GM12878 (cell line): ENCODE results near the gene TMEM86B. TPM values are rescaled to one million over a fixed set of nuclear protein-coding genes. Genes with fewer than 3 reads are reported as not detected.

ENCODE experiments used
- ATAC-seq: fragments of 200-7000 bp; cut with Tn5 transposase; 3 replicates; pipeline ENCODE4 v1.9.1; 2020; ENCODE audit warnings: mild to moderate bottlenecking, moderate library complexity
- BruUV-seq: library from RNA; stranded (reverse); fragments of 400-500 nt; replicated peaks from 2 replicates; lab custom pipeline; 2021; lab: Mats Ljungman, UMichigan
- CTCF ChIA-PET: fragments of 300-600 bp; sonication (Branson Sonifier 250); formaldehyde crosslinking; extraction: SDS; loops from one replicate; lab custom pipeline; 2021; ENCODE audit warnings: inconsistent platforms; lab: Yijun Ruan, JAX
- POLR2A ChIA-PET: fragments of 350-600 bp; formaldehyde crosslinking; extraction: SDS; loops from one replicate; lab custom pipeline; 2021; ENCODE audit warnings: inconsistent platforms; lab: Charles Lee
- RAD21 ChIA-PET: fragments of 300-600 bp; sonication (Branson Sonifier 250); formaldehyde crosslinking; loops from one replicate; lab custom pipeline; 2023; ENCODE audit warnings: antibody characterized with exemption; ENCODE audit not compliant: unreplicated experiment; lab: Charles Lee
- SMC1A ChIA-PET: fragments of 300-600 bp; sonication (Branson Sonifier 250); formaldehyde crosslinking; loops from one replicate; lab custom pipeline; 2023; ENCODE audit not compliant: unreplicated experiment, uncharacterized antibody; lab: Charles Lee
- DNase-seq: peaks from one replicate; pipeline ENCODE4 v3.0.0-alpha.2; 2011; ENCODE audit warnings: low read depth, low spot score
- FAIRE-seq: peaks from 3 replicates; lab custom pipeline; 2011; peaks lifted over from hg19 to GRCh38; lab: Jason Lieb, UNC
- H2AFZ ChIP-seq: 2 replicates; pipeline ENCODE4 v1.6.0; 2011; ENCODE audit warnings: low read depth, low read length, control low read depth; ENCODE audit not compliant: control insufficient read depth
- H3K27ac ChIP-seq: 2 replicates; pipeline ENCODE4 v1.5.1; 2011; ENCODE audit warnings: control low read depth; ENCODE audit not compliant: control insufficient read depth, insufficient read depth
- H3K27me3 ChIP-seq, 2 experiments: replicated peaks in 1 of 2; 2 replicates each; pipeline versions ENCODE4 v1.6.0 to v1.6.1; 2011; ENCODE audit warnings: low read length in 1 of 2; ENCODE audit not compliant: control insufficient read depth in 2 of 2, insufficient read depth in 2 of 2
- H3K36me3 ChIP-seq, 2 experiments: 2 replicates each; pipeline ENCODE4 v1.5.1; 2011; ENCODE audit warnings: low read length in 1 of 2; ENCODE audit not compliant: control insufficient read depth in 2 of 2, insufficient read depth in 2 of 2
- H3K4me1 ChIP-seq: 2 replicates; pipeline ENCODE4 v1.6.1; 2011; ENCODE audit warnings: mild to moderate bottlenecking, low read length, moderate library complexity, mixed read lengths; ENCODE audit not compliant: control insufficient read depth, insufficient read depth
- H3K4me2 ChIP-seq: 2 replicates; pipeline ENCODE4 v1.6.0; 2011; ENCODE audit warnings: control low read depth; ENCODE audit not compliant: control insufficient read depth, insufficient read depth
- H3K4me3 ChIP-seq: fragments of 200-600 bp; sonication (generic); 2 replicates; pipeline ENCODE4 v1.5.1; 2016
- H3K79me2 ChIP-seq: 2 replicates; pipeline ENCODE4 v1.6.0; 2011; ENCODE audit warnings: low read length; ENCODE audit not compliant: control insufficient read depth, insufficient read depth
- H3K9ac ChIP-seq: 2 replicates; pipeline ENCODE4 v1.8.0; 2011; ENCODE audit warnings: low read length, control low read depth, mixed read lengths; ENCODE audit not compliant: control insufficient read depth, insufficient read depth
- H3K9me3 ChIP-seq: replicated peaks from 3 replicates; pipeline ENCODE4 v1.5.1; 2011; ENCODE audit warnings: mild to moderate bottlenecking, low read length; ENCODE audit not compliant: control insufficient read depth, insufficient read depth
- H4K20me1 ChIP-seq: 2 replicates; pipeline ENCODE4 v1.6.0; 2011; ENCODE audit not compliant: control insufficient read depth, insufficient read depth
- HCFC1 ChIP-seq: fragments of 150-350 bp; IDR thresholded peaks from 2 replicates; pipeline ENCODE4 v1.6.1; 2014; ENCODE audit warnings: low read length
- NFYB ChIP-seq: IDR thresholded peaks from 2 replicates; pipeline ENCODE4 v1.6.1; 2011; ENCODE audit warnings: low read depth, mild to moderate bottlenecking, low read length, improper control_type of control experiment, moderate library complexity; ENCODE audit not compliant: insufficient read depth
- SIX5 ChIP-seq: IDR thresholded peaks from 2 replicates; pipeline ENCODE4 v1.6.1; 2011; ENCODE audit warnings: mild to moderate bottlenecking, low read depth, low read length, moderate library complexity; ENCODE audit not compliant: severe bottlenecking
- SMC3 ChIP-seq: IDR thresholded peaks from 2 replicates; pipeline ENCODE4 v1.6.1; 2011; ENCODE audit warnings: low read length, improper control_type of control experiment, borderline replicate concordance
- SP1 ChIP-seq: IDR thresholded peaks from one replicate; pipeline ENCODE4 v1.6.1; 2011; ENCODE audit warnings: low read depth, low read length
- ZNF207 ChIP-seq: fragments of 450-650 bp; IDR thresholded peaks from 2 replicates; pipeline ENCODE4 v1.6.1; 2014; ENCODE audit warnings: antibody characterized with exemption, mild to moderate bottlenecking, borderline replicate concordance
- WGBS: methylation state at CpG from one replicate; pipeline ENCODE4 v1.1.6; 2016; ENCODE audit warnings: low lambda C conversion rate; ENCODE audit not compliant: insufficient replicate concordance, insufficient coverage; ENCODE audit errors: missing lambda C conversion rate; 5-methylcytosine and 5-hydroxymethylcytosine counted together
- in situ Hi-C: fragments of 300-500 bp; cut with MboI; formaldehyde crosslinking; loops from 9 replicates; pipeline ENCODE4 v1.14.3; 2018; ENCODE audit warnings: mixed read lengths
- intact Hi-C: fragments of 100-400 bp; cut with micrococcal nuclease; formaldehyde crosslinking; loops from one replicate; pipeline ENCODE4 v1.14.2; 2022; ENCODE audit not compliant: unreplicated experiment
- polyA plus RNA-seq, 11 experiments: library from polyadenylated mRNA; depleted of rRNA in 4 of 11; unstranded in 6 of 11; stranded (reverse) in 5 of 11; fragments of >200 nt; fragmentation: Nextera tagmentation in 4 of 11; fragmentation: Illumina TruSeq in 1 of 11; extraction: Ambion mirVana in 4 of 11; extraction: Trizol in 1 of 11; gene quantifications; 1 replicate in 1 of 11; 2 replicates in 10 of 11; pipeline versions ENCODE4 v1.2.1 to v1.2.3, GENCODE V29; 2011 to 2016; ENCODE audit warnings: inconsistent platforms in 2 of 11, missing spikeins in 2 of 11, low read depth in 1 of 11
- total RNA-seq, 4 experiments: library from RNA; depleted of rRNA in 3 of 4; stranded (reverse); fragments of >200 nt in 3 of 4; fragmentation: Illumina TruSeq in 1 of 4; extraction: Trizol in 1 of 4; gene quantifications; 2 replicates each; pipeline versions ENCODE4 v1.2.1 to v1.2.3, GENCODE V29; 2013 to 2021

Gene TMEM86B
- total and polyA plus RNA-seq, 10 of the 15 experiments (the other 5 are each of a cell fraction or from before 2014, with no cell fraction given), result 0.26 to 10.6 (median 1.8) TPM

DNA sequence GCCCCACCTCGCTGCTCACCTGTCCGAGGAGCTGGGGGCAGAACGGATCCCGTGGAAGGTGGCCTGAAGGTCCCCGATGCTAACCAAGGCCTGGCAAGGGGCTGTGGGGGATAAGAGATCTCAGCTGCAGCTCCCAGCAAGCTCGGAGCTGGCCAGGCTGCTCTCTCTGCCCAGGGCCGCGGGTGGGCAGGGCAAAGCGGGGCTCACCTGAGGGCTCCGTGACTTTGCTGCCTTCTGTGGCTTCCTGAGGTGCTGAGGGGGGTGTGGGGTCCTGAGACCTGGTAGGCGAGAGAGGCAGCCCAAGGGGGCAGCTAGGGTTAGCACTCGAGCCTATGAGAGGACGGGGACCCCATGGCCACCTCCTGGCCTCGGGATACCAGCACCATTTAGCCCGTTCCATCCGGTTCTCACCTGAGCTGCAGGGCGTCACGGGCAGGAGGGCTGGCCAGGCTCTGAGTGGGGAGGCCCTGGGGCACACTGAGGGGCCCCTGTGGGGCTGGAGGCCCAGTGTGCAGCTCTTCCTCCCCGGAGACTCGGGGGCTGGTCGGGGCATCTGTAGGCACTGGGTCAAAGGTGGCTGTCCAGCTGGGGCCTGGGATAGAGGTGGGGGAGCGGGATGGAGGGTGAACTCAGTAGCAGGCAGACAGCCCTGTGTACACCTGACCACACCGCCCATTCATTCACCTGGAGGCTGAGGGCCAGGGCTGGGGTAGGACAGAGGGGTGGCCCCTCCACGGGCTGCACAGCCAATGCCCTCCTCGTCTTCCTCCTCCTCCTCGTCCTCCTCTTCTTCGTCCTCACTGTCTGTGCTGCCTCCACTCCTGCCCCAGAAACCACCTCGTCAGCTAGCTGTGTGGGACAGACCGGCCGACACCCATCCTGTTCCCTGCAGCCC is 3.1 kb upstream of the TMEM86B start (continued):
- no peak for TF ChIP-seq NFYB
- TF ChIP-seq ZNF207, result no peak
- no peak for TF ChIP-seq SIX5
- no peak for TF ChIP-seq SMC3

DNA sequence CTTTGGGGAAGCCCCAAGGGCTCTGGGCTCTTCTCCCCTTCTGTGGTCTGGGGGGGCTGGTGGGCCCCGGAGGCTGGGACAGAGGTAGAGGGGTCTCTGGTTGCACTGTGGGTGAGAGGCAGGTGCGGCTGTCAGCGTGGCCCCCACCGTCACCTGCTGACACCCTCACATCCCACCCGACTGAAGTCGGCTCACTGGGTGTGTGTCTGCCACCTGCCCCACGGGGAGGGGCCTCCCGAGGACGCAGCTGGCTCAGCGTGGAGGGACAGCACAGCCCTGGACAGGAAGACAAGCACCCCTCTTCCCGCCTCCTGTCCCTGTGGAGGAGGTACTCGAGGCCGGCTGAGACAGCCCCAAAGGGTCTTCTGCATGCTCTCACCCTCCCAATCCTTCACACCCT is 2.2 kb upstream of the TMEM86B start:
- RAD21 ChIA-PET, result no interaction called here
- Histone ChIP-seq H3K4me3 (no peak overlapping the region), H3K9me3 (no peaks in the 10 kb centered on the region), H3K4me2 (no peak overlapping the region), H3K27ac (no peak overlapping the region), H3K36me3 (peaks cover 21 to 44% of the 10 kb centered on the region in 2 experiments; a peak in 3 of 4 replicates), H4K20me1 (peaks cover 3% of the 10 kb centered on the region; the same call in 1 of the 2 replicates), H3K79me2 (no peaks in the 10 kb centered on the region), H3K4me1 (no peaks in the 10 kb centered on the region), H3K27me3 (no peaks in the 10 kb centered on the region), H3K9ac (no peak overlapping the region), H2AFZ (no peak overlapping the region)
- FAIRE-seq (no peak), ATAC-seq (no peak), DNase-seq (no peak)
- POLR2A ChIA-PET, result no interaction called here
- in situ Hi-C loops (no loop called here), intact Hi-C loops (no loop called here)
- SMC1A ChIA-PET, result no interaction called here
- CTCF ChIA-PET, result no interaction called here
- no TSS peak for BruUV-seq
- 70% methylated on average over 2 of the region's 13 CpGs for WGBS
- TF ChIP-seq SP1 (no peak), HCFC1 (no peak), ZNF207 (no peak)
